Measurements from ENCODE around the gene BPIFB4. TPM values are rescaled to one million over a fixed set of nuclear protein-coding genes. Genes with fewer than 3 reads are reported as not detected.

BPIFB4 gene
- total and polyA plus RNA-seq, 2 donors (not counting 3 experiments of a cell fraction or from before 2014, with no cell fraction given): not detected

- dilution Hi-C loops (cut with MboI; ENCODE audit: extremely low pct_ligation_motif_present, low sequenced_read_pairs): no loop called here
- no peaks in the 10 kb centered on the region for H3K4me1 ChIP-seq (ENCODE audit: control insufficient read depth, extremely low read depth, insufficient read depth, low read length)
- no peak overlapping the region for H3K4me3 ChIP-seq (replicated peaks in 1 of 3; ENCODE audit: insufficient read depth in 1 of 3, low read depth in 1 of 3, low read length in 3 of 3)
- FAIRE-seq: no peak
- H3K36me3 ChIP-seq (ENCODE audit: control insufficient read depth in 2 of 2, extremely low read depth in 1 of 2, insufficient read depth in 2 of 2, low read length in 2 of 2): no peaks in the 10 kb centered on the region
- no peak overlapping the region for H3K9ac ChIP-seq (replicated peaks; ENCODE audit: extremely low read depth, insufficient read depth, low read length)
- no peak overlapping the region for H3K27ac ChIP-seq (ENCODE audit: insufficient read depth, low read depth, low read length)
- H3K4me2 ChIP-seq (ENCODE audit: insufficient read depth, low read length): no peak overlapping the region
- no peak for TF ChIP-seq MYC (IDR thresholded peaks at IDR 0.05; ENCODE audit: low read depth, low read length)
- TF ChIP-seq GATA2 (IDR thresholded peaks at IDR 0.05; ENCODE audit: insufficient read depth, insufficient read length, low read depth, low read length): no peak
- no peak for TF ChIP-seq CTCF (IDR thresholded peaks at IDR 0.05; ENCODE audit: extremely low read depth in 1 of 2, insufficient read depth in 1 of 2, low read depth in 1 of 2, low read length in 2 of 2)
- TF ChIP-seq FOS (IDR thresholded peaks at IDR 0.05; ENCODE audit: borderline replicate concordance, insufficient read depth, low read length): no peak
- no peak for TF ChIP-seq POLR2AphosphoS5 (IDR thresholded peaks at IDR 0.05; ENCODE audit: insufficient read depth, low read depth, low read length)
- no peak for TF ChIP-seq POLR2A (IDR thresholded peaks at IDR 0.05; ENCODE audit: low read depth, low read length)
- no peak for TF ChIP-seq EZH2 (IDR thresholded peaks at IDR 0.05; ENCODE audit: borderline replicate concordance, low read depth, low read length, severe bottlenecking)
- no peak for TF ChIP-seq JUN (IDR thresholded peaks at IDR 0.05; ENCODE audit: borderline replicate concordance, insufficient read depth, insufficient read length, low read depth)
- TF ChIP-seq MAX (IDR thresholded peaks at IDR 0.05; ENCODE audit: insufficient read depth, insufficient read length): no peak
- H2AFZ ChIP-seq (ENCODE audit: low read depth, low read length): no peak overlapping the region
- H4K20me1 ChIP-seq (replicated peaks; ENCODE audit: control insufficient read depth, extremely low read depth, insufficient read depth, low read length): no peaks in the 10 kb centered on the region
- BruUV-seq (replicated peaks): no TSS peak
- no peak for DNase-seq (ENCODE audit: low read depth, low spot score)
- intact Hi-C loops (cut with micrococcal nuclease): no loop called here
- H3K79me2 ChIP-seq (ENCODE audit: control insufficient read depth, insufficient read depth, low read length): no peaks in the 10 kb centered on the region
- ChIA-PET CTCF (interaction anchor here (1.0 kb wide), 1 partner anchor 8 kb away, joined by 4 read pairs; no protein-coding TSS in a partner anchor), POLR2A (interaction anchor here (0.7 kb wide), 1 partner anchor 472 kb away, joined by 3 read pairs; no protein-coding TSS in a partner anchor)
- H3K27me3 ChIP-seq (ENCODE audit: control insufficient read depth in 2 of 2, insufficient read depth in 2 of 2, low read length in 2 of 2): no peaks in the 10 kb centered on the region
- H3K9me3 ChIP-seq (replicated peaks; ENCODE audit: control insufficient read depth, insufficient read depth, low read length): no peaks in the 10 kb centered on the region
- no peaks in the 10 kb centered on the region for H3K9me1 ChIP-seq (replicated peaks; ENCODE audit: control insufficient read depth, extremely low read depth, insufficient read depth, low read length)
Observed at GRCh38 chr20:33075281-33075680, 4.2 kb upstream of the BPIFB4 start.
